HG03196 (cell line): ENCODE measurements around the gene CCDC87.
"Not testable (repeated sequence)": the region's sequence is repeated elsewhere in the genome, so short reads cannot be mapped to it uniquely, and the experiment has no call there.

Experiments
- ATAC-seq: cut with Tn5 transposase; IDR thresholded peaks from one replicate; pipeline ENCODE4 v1.9.1; 2021; ENCODE audit not compliant: unreplicated experiment

CCDC87 gene

GRCh38 chr11:66582565-66583147 lies 10.2 kb downstream of the CCDC87 start:
- ATAC-seq, result not testable (repeated sequence)

- ATAC-seq, result no peak
These were observed 11.6 kb downstream of the CCDC87 start for GRCh38 chr11:66581261-66581660.

- no peak for ATAC-seq
These were observed 12.1 kb downstream of the CCDC87 start for GRCh38 chr11:66580803-66581202.

DNA sequence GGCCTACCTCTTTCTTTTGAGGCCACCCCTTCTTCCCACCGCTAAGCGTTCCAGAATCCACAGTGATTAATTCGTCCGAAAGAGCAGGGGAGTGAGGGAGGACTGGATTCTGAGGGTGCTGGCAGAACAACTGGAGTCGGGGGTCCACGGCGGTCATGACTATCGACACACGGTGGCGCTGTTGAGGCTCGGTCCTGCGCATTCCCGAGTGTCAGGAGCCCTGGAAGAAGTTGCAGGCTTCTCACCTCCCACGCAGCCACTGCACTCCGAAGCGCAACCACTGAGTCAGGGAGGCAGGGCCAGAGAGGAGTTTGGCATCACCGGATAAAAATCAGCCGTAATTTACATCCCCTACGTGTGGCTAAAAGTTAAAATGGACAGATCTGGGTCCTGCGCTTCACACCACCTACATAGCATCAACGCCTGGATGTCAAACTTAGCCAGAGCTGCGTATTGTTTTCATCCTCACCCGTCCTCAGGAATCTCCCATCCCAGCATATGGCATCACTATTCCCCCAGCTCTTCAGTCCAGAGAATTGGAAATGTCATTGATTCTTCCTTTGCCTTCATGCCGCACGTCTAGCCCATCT lies 13.8 kb downstream of the CCDC87 start:
- no peak for ATAC-seq

DNA sequence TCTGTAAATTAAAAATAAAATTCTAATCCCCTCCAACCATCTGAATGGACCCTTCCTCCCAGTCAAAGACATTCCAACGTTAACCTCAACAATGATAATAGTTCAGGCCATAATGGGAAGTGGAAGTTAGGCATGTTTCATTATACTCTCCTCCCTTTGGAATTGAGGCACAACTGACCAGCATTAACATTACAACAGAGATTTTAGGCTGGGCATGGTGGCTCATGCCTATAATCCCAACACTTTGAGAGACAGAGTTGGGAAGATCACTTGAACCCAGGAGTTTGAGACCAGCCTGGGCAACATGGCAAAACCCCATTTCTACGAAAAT lies 22.0 kb downstream of the CCDC87 start:
- no peak for ATAC-seq

DNA sequence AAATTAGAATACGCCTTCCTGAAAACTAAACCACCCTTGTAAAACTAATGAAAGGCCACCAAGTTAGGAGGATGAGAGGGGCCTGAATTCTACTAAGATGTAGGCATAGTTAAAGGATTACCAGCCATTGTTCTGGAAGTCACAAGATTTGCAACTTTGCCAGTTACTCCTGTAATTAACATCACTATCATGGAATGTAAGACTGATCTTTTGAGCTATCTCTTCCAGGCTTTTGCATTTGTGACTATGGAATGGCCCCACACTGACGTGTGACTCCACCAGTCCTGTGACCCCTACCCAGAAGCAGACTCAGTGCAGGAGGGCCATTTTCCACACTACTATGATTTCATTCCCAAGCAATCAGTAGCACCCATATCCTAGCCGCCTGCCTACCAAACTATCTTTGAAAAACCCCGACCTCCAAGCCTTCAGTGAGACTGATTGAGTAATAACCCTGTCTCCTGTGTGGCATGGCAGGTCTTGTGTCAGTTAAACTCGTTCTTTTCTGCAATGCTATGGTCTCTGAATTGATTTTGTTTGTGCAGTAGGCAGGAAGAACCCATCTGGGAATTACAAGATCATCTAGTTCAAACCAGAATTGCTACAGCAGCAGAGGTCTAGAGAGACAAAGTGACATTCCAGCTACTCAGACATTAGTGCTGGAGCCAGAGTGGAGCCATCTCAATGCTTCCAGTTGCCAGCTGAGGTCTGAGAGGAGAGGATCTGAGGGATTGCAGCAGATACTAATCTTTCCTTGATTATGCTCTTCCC lies 22.6 kb downstream of the CCDC87 start:
- no peak for ATAC-seq

- no peak for ATAC-seq
These were observed 23.8 kb downstream of the CCDC87 start for GRCh38 chr11:66569076-66569475.

DNA sequence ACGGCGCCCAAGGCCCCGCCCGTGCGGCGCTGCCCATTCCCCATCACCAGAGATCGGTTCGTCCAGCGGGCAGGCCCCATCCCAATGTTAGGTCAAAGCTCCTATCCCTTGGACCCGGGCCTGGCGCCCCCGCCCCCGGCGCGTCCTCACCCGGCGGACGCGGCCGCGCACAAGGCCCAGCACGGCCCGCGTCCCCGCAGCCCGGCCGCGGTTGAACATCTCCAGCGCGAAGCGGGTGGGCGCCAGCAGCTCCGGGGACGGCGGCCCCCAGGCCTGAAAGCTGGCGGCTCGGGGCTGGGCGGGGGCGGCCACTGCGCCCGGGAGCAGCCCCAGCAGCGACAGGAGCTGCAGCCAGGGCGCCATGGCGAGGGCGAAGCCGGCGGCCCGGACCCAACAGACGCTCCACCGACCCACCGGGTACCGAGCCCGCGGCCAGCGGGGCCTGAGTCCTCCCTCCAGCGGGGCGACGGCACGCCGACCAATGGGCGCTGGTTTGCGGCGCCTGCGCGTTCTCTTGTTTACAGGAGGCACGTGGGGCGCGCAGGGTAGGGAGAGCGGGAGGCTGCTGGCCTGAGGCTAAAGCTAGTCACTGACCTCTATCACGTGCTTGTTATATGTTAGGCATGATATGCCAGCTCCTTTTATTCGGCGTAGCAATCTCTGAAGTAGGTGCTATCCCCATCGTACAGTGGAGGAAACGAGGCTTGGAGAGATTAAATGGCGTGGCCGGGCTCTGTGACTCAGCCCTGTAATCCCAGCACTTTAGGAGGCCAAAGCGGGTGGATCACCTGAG lies 24.5 kb downstream of the CCDC87 start, which contains the start of gene CTSF:
TSS of gene CTSF (minus strand) at position 483 of the 793 bp plus-strand sequence. CDS start at position 363, 120 bp downstream.
- ATAC-seq, result no peak

- no peak for ATAC-seq
These were observed 25.1 kb downstream of the CCDC87 start for GRCh38 chr11:66567787-66568123.

DNA sequence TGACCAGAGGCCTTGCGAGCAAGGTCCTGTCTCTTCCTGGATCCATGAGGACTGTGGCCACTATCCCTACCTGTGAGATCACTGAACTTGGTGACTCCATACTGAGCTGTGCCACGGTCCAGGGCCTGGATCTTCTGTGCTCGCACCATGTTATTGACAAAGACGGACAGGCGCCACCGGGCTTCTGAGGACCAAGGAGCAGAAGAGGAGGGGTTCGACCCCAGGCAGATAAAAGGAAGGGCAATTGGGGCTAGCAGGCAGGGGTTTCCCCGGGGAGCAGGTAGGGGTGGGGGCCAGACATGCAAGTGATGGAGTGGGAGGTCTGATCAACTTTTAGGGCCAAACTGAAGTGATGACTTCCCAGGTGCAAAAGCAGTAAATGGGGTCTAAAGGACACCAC lies 26.6 kb downstream of the CCDC87 start:
- ATAC-seq, result no peak

- ATAC-seq, result no peak
These were observed 27.9 kb downstream of the CCDC87 start for GRCh38 chr11:66564984-66565383.

DNA sequence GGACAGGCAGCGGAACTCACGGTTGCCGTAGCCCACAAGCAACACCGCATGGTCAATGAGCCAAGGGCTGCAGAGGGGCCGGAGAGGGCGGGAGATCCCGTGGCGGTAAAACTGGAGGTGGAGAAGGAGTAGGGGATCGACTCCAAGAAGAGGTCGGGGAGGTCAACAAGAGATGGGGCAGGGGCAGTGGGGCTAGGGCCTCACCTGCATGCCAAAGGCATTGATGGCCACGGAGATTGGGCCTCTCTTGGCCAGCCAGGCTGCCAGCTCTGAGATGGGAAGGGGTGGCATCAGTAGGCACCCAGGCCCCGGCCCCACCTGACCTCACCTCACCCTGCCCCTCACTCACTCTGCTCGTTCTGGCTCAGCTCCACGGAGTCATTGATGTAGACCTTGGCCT lies 28.3 kb downstream of the CCDC87 start:
- no peak for ATAC-seq

GRCh38 chr11:66563832-66564231 lies 29.0 kb downstream of the CCDC87 start:
- ATAC-seq, result no peak

- ATAC-seq, result no peak
These were observed 29.8 kb downstream of the CCDC87 start for GRCh38 chr11:66562907-66563583.

- ATAC-seq, result no peak
These were observed 30.6 kb downstream of the CCDC87 start for GRCh38 chr11:66562275-66562674.

DNA sequence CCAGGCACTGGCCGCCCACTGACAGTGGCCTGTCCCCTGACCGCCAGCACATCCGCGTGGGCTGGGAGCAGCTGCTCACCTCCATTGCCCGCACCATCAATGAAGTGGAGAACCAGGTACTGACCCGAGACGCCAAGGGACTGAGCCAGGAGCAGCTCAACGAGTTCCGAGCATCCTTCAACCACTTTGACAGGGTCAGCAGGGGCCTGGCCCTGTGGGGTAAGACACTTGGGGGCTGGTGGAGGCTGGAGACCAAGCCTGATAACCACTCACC lies 31.0 kb downstream of the CCDC87 start:
- ATAC-seq, result no peak

GRCh38 chr11:66561178-66561974 lies 31.5 kb downstream of the CCDC87 start:
- ATAC-seq, result no peak

DNA sequence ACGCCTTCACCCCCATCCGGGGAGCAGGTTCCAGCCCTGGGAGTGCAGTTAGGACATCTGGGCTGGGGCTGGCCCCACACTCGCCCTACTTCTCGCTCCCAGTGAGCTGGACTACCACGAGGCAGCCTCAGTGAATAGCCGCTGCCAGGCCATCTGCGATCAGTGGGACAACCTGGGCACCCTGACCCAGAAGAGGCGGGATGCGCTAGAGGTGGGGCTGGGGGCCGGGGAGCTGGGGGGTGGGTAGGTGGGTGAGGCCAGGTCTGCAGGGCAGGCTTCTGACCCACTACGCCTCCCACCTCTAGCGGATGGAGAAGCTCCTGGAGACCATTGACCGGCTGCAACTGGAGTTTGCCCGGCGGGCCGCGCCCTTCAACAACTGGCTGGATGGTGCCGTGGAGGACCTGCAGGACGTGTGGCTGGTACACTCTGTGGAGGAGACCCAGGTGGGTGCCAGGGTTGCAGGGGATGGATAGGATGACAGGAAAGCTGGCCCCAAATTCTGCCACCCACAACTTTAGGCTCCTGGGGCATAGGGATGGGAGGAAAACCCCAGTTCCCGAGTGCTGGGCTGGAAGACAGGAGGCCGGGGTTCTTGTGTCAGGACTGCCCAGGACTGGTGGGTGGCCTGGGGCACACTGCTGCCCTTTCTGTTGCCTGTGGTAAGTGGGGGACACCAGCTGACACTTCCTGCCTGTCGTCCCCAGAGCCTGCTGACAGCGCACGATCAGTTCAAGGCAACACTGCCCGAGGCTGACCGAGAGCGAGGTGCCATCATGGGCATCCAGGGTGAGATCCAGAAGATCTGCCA lies 32.8 kb downstream of the CCDC87 start:
- no peak for ATAC-seq

GRCh38 chr11:66559142-66559865 lies 33.6 kb downstream of the CCDC87 start:
- no peak for ATAC-seq
